SK-N-MC (cell line): ENCODE data around the gene OTULINL.

Source experiments
- EZH2 ChIP-seq: fragments of 200-600 bp; sonication (generic); IDR thresholded peaks from one replicate; pipeline ENCODE4 v1.6.1; 2017; ENCODE audit warnings: antibody characterized with exemption
- FOXP2 ChIP-seq: optimal IDR thresholded peaks from 2 replicates; pipeline ENCODE3; 2011; ENCODE audit warnings: mild to moderate bottlenecking, moderate library complexity; ENCODE audit not compliant: insufficient read depth; ENCODE audit errors: extremely low read length, control extremely low read depth
- POLR2AphosphoS5 ChIP-seq: IDR thresholded peaks from 2 replicates; pipeline ENCODE4 v1.6.1; 2012; ENCODE audit warnings: mild to moderate bottlenecking, low read depth, low read length, borderline replicate concordance

GRCh38 chr5:14595189-14595588 is 13.6 kb downstream of the OTULINL start:
- TF ChIP-seq EZH2 (no peak), FOXP2 (no peak), POLR2AphosphoS5 (no peak)
